HG03342 (cell line): Measurements from ENCODE around the gene SELENOV.

ENCODE experiments used
- ATAC-seq: cut with Tn5 transposase; IDR thresholded peaks from one replicate; pipeline ENCODE4 v1.9.1; 2021; ENCODE audit warnings: mild to moderate bottlenecking, moderate library complexity; ENCODE audit not compliant: unreplicated experiment

SELENOV gene

DNA sequence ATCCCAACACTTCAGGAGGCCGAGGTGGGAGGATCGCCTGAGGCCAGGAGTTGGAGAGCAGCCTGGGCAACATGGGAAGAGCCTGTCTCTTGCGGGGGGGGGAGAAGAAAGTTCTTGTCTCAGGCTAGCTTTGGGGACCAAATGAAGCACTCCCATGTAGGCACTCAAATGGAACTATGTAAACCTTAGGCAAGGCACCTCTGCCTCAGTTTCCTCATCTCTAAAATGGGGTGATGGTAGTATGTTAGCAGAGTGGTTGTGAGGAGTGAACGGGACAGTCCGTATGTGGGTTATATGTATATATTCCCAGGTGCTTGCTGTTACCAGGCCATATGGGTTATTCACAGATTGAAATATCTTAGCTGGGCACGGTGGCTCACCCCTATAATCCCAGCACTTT is 22.7 kb upstream of the SELENOV start:
- no peak for ATAC-seq

DNA sequence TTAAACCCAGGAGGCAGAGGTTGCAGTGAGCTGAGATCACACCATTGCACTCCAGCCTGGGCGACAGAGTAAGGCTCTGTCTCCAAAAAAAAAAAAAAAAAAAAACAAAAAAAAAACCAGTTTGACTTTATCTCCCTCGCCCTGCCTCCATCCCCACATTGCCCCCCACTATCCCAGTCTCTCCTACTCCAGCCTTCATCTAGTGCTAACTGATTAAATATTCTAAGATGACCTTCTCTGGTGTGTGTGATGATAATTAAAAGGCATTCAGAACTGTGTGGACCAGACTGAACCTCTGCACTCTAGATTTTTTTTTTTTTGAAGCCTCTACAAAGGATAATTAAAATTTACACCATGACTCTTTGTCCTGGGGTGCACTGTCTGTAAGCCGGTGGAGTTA is 22.2 kb upstream of the SELENOV start:
- ATAC-seq: no peak

DNA sequence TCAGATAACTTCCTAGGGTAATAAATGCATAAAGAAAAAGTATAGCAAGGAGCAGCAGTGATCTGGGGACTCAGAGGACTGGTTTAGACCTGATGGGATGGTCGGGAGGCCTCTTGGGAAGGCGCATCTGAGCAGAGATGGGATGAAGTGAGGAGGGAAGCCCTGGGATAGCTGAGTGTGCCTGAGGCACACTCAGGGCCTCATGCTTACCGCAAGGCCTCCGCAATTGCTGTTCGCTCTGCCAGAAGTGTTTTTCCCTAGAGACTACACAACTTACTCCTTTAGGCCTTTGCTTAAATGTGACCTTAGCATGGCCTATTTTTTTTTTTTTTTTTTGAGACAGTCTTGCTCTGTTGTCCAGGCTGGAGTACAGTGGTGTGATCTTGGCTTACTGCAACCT is 20.3 kb upstream of the SELENOV start:
- ATAC-seq: no peak

DNA sequence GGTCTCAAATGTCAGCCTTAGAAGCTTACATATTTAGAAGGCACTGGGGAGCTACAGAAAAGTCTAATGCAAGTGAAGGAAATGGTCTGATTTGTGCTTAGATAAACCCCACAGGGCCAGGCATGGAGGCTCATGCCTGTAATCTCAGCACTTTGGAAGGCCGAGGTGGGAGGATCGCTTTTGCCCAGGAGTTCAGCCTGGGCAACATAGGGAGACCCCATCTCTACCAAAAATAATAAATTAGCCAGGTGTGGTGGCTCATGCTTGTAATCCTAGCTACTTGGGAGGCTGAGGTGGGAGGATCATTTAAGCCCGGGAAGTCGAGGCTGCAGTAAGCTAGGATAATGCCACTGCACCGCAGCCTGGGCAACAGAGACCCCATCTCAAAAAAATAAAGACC is 18.9 kb upstream of the SELENOV start:
- no peak for ATAC-seq

DNA sequence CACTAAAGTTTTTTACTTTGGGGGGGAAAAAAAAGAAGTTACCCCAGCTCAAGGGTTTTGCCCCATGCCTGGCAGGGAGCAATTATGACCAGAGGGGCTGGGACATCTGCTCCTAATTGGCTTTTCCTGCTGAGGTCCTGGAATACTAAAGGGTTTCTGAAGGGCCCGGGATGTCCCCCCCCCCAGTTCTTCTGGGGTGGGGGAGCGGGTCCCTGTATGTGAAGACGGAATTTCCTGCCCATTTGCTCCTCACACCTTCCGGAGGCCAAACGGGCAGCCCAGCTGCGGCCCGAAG is 17.3 kb upstream of the SELENOV start:
- no peak for ATAC-seq

DNA sequence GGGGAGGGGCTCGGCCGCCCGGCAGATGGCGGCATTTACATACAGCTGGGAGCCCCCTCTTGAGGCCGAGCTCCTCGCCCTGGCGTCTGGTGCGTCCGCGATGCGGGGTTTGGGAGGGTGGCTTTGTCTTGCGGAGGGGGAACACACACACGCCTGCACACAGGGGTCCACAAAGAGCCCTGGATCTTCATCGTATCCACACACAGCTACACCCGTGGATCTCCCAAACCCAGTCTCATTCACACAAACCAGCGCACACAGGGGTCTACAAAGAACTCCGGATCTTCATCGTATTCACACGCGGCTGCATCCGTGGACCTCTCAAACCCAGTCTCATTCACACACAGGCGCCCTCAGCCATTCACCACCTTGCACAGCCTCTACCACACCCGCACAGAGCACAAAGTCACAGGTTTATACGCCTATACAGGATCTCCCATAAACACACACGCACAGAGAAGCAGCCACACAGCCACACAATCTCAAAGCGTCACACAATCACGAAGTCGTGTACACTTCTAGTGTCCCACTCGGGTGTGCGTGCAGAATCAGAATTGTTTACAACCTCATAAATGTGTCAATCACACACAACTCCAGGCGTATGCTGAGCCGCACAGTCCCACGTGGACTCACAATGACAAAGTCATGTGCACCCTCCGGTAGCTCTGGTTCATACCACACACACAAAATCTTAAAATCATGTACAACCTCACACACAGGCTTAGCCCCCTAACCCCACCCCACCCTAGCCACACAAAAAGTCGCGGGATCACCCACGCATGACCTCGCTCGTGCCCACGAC is 16.7 kb upstream of the SELENOV start:
- ATAC-seq: no peak

DNA sequence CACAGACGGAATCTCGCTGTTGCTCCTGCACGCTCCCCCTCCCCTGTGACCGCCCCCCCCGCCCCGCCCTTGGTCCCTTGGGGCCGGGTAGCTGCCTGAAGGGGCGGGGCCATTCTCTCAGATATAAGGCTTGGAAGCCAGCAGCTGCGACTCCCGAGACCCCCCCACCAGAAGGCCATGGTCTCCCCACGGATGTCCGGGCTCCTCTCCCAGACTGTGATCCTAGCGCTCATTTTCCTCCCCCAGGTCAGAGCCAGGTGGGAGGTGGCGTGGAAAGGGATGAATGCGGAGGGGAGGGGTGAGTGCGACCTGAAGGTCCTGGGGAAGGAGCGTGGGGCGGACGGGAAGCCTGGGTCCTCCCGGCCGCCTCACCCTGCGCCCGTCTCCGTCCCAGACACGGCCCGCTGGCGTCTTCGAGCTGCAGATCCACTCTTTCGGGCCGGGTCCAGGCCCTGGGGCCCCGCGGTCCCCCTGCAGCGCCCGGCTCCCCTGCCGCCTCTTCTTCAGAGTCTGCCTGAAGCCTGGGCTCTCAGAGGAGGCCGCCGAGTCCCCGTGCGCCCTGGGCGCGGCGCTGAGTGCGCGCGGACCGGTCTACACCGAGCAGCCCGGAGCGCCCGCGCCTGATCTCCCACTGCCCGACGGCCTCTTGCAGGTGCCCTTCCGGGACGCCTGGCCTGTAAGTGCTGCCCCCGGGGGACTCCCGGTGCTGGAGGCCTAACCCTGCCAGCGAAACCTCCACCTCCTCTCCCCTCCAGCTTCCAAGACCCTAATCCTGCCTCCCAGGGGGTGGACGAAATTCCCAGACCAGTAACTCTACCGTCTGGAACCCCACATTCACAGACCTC is 15.9 kb upstream of the SELENOV start, which contains the start of gene DLL3:
Gene DLL3, plus strand, starts transcription at position 150 of the 845 bp plus-strand sequence. Its CDS starts 28 bp downstream, at position 178.
- no peak for ATAC-seq

DNA sequence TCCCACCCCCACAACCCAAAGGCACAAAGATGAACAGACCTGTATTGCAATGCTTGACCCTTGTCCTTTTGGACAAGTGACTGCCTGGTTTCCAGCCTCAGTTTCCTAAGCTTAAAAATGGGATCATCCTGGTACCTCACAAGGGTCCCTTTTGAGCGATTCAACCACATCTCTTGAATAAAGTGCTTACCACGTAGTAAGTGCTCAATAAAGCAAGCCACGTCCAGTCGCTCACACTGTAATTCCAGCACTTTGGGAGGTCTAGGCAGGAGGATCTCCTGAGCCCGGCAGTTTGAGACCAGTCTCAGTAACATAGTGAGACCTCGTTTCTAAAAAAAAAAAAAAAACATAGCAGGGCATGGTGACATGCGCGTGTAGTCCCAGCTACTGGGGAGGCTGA is 15.0 kb upstream of the SELENOV start:
- ATAC-seq: no peak

DNA sequence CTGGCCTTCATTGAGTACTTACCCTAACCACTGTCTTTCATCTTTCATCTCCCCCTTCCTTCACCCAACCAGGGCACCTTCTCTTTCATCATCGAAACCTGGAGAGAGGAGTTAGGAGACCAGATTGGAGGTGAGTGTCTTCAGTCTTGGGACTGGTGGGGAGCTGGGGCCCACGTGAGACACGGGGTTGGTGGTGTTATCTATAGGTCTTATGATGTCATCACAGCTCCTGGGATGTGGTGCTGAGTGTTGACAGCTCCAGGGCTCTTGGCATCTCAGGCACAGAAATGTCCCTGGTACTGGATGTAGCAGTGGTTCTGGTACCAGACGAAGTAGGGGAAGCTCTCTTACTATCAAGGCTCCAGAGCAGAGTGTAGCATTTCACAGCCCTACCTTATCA is 14.4 kb upstream of the SELENOV start:
- ATAC-seq: no peak

DNA sequence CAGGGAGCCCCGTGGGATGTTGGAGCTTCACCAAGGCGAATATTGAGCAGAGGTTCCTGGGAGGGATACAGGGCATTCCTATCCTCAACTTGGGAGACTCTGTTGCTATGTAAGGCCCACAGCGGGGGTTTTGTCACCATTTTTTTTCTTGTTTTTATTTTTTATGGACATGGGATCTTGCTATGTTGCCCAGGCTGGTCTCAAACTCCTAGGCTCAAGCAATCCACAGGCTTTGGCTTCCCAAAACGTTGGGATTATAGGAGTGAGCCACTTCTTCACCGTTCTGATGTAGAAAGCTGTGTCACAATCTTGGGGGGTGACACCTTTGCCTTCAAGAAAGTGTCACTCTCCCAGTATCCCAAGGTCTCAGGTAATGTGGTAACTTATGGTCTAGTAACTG is 13.6 kb upstream of the SELENOV start:
- ATAC-seq: no peak

DNA sequence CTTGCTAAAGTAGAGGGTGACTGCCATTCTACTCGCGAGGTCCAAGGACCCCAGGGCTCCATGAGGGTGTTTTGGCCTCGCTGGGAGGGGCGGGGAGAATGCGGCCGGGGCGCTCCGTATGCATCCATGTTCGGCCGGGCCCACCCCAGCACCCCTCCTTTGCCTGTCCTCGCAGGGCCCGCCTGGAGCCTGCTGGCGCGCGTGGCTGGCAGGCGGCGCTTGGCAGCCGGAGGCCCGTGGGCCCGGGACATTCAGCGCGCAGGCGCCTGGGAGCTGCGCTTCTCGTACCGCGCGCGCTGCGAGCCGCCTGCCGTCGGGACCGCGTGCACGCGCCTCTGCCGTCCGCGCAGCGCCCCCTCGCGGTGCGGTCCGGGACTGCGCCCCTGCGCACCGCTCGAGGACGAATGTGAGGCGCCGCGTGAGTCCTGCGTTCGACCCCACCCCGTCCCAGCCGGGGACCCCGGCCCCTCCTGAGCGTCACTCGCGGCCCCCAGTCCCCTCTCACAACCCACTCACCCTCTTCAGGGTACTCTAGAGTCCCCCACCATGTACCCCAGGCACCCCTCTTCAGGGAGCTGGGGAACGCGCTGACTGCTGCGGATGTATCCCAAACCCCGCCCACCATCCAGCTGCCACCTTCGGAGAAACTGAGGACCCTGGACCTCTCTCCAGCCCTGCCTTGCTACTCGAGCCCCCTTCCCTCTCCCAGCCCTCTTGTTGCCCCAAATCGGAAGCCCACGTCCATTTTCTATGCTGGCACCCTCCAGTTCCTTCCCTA is 12.1 kb upstream of the SELENOV start:
- ATAC-seq: no peak

DNA sequence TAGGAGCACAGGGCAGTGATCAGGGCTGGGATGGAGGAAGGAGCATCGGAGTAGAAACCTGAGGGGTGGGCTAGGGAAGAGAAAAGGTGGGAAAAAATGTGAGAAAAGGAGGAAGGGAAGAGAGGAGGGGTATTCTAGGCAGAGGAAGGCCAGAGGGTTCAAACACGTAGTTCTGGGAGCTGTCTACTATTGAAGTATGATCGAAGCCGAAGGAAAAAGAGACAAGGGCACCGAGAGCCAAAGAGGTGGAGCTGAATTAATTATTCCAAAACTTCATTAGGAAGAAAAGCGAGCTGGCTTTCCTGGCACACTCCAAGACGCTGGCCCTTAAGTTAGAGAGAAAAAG is 8.4 kb upstream of the SELENOV start:
- no peak for ATAC-seq

DNA sequence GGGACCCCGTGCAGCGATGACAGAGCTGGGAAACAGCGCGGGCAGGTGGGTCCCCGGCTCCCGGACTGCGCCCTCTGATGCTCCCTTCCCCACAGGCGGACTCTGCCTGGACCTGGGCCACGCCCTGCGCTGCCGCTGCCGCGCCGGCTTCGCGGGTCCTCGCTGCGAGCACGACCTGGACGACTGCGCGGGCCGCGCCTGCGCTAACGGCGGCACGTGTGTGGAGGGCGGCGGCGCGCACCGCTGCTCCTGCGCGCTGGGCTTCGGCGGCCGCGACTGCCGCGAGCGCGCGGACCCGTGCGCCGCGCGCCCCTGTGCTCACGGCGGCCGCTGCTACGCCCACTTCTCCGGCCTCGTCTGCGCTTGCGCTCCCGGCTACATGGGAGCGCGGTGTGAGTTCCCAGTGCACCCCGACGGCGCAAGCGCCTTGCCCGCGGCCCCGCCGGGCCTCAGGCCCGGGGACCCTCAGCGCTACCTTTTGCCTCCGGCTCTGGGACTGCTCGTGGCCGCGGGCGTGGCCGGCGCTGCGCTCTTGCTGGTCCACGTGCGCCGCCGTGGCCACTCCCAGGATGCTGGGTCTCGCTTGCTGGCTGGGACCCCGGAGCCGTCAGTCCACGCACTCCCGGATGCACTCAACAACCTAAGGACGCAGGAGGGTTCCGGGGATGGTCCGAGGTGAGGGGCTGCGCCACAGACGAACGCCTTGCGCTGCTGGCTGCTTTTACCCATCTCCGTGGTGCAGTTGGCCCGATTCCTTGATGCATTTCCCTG is 7.8 kb upstream of the SELENOV start:
- peak; percentile 55 for ATAC-seq

DNA sequence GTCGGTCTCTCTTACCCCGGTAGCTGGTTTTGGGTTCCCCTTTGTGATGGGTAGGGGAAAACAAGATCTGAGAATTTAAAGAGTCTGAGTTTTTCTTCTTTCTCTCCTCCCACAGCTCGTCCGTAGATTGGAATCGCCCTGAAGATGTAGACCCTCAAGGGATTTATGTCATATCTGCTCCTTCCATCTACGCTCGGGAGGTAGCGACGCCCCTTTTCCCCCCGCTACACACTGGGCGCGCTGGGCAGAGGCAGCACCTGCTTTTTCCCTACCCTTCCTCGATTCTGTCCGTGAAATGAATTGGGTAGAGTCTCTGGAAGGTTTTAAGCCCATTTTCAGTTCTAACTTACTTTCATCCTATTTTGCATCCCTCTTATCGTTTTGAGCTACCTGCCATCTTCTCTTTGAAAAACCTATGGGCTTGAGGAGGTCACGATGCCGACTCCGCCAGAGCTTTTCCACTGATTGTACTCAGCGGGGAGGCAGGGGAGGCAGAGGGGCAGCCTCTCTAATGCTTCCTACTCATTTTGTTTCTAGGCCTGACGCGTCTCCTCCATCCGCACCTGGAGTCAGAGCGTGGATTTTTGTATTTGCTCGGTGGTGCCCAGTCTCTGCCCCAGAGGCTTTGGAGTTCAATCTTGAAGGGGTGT is 7.1 kb upstream of the SELENOV start:
- no peak for ATAC-seq

DNA sequence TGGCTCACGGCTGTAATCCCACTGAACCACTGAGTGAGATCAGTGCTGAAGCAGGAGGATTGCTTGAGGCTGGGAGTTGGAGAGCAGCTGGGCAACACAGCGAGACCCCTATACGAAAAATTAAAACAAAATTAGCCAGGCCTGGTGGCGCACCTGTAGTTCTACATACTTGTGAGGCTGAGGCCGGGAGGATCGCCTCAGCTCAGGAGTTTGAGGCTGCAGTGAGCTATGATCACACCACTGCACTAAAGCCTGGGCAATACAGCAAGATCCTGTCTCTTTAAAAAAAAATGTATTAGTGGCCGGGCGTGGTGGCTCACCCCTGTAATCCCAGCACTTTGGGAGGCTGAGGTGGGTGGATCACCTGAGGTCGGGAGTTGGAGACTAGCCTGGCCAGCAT is 6.3 kb upstream of the SELENOV start:
- ATAC-seq: no peak

DNA sequence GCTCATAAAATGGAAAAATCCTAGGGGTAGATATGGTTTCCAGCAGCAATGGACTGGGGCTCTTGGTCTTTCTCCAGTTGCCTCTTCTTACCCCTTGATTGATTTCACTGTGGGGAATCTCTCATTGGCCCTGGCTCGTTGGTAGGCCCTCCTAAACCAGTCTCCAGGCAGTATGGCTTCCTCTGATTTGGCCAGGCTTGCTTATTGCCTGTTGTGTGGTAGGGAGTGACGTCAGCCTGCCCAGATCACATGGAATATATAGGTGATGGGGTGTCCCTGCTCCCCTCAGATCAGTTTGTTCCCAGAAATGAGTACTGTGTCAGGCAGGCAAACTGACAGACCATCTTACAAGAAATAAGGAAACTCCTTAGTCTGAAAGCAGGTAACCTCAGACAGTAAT is 5.7 kb upstream of the SELENOV start:
- no peak for ATAC-seq

DNA sequence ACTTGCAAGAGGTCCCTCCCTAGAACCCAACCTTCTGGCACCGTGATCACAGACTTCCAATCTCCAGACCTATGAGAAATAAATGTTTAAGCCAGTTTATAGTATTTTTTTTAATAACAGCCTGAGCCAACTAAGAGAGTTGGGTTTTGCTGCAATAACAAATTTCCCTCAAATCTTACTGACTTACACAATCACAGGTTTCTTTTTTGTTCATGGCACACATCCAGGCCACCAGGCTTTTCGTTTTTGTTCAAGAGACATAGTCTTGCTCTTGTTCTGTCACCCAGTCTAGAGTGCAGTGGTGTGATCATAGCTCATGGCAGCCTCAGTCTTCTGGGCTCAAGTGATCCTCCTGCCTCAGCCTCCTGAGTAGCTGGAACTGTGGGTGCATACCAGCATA is 2.0 kb upstream of the SELENOV start:
- ATAC-seq: no peak

DNA sequence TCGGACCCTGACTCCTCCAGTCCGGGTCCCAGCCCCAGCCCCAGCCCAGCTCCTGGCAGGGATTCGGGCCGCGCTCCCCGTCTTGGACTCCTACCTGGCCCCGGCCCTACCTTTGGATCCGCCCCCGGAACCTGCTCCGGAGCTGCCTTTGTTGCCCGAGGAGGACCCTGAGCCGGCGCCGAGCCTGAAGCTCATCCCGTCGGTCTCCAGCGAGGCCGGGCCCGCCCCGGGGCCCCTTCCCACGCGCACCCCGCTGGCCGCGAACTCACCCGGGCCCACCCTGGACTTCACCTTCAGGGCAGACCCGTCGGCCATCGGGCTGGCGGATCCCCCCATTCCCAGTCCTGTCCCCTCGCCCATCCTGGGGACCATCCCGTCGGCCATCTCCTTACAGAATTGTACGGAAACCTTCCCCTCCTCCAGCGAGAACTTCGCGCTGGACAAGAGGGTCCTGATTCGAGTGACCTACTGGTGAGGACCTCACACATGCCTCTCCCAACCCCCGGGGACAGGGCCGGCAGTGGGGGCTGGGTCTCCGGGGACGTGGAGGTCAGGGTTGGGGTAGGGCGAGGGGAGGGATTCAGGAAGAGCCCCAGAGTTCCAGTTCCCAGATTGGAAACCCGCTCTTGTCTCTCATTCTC is 732 bp downstream of the SELENOV start:
- no peak for ATAC-seq

DNA sequence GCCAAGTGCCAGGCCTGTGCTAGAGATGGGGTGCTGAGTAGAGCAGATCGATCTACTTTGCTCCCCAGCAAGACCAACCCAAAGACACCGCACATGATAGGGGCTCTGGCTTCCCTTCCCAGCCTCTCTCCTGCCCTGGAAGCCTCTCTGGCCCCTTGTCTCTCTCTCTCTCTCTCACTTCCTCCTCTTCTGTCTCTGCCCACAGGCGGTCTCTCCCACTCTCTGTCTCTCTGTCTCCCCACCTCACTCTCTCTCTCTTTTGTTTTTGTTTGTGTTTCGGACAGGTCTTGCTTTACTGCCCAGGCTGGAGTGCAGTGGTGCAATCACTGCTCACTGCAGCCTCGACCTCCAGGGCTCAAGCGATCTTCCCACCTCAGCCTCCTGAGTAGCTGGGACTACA is 1.3 kb downstream of the SELENOV start:
- no peak for ATAC-seq

DNA sequence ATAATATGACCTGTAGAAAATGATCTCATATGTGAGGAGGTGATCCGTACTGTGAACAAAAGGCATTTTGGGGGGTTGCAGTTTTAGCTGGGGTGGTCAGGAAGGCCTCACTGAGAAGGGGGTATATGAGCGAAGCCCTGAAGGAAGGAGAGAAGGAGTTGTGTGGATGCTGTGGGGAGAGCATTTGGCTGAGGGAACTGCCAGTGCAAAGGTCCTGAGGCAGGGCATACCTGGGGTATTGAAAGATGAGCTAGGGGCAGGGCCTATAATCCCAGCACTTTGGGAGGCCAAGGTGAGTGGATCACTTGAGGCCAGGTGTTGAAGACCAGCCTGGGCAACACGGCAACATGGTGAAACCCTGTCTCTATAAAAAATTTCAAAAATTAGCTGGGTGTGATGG is 2.5 kb downstream of the SELENOV start:
- no peak for ATAC-seq
